ENCODE data around the gene ARID1B. TPM values are rescaled to one million over a fixed set of nuclear protein-coding genes. Genes with fewer than 3 reads are reported as not detected.

The ARID1B gene
- total and polyA plus RNA-seq, 9 of the 15 experiments (the other 6 are each of a cell fraction or from before 2014, with no cell fraction given) = 12.5 to 50.5 (median 25.8) TPM

- TF ChIP-seq, protein P1, sequence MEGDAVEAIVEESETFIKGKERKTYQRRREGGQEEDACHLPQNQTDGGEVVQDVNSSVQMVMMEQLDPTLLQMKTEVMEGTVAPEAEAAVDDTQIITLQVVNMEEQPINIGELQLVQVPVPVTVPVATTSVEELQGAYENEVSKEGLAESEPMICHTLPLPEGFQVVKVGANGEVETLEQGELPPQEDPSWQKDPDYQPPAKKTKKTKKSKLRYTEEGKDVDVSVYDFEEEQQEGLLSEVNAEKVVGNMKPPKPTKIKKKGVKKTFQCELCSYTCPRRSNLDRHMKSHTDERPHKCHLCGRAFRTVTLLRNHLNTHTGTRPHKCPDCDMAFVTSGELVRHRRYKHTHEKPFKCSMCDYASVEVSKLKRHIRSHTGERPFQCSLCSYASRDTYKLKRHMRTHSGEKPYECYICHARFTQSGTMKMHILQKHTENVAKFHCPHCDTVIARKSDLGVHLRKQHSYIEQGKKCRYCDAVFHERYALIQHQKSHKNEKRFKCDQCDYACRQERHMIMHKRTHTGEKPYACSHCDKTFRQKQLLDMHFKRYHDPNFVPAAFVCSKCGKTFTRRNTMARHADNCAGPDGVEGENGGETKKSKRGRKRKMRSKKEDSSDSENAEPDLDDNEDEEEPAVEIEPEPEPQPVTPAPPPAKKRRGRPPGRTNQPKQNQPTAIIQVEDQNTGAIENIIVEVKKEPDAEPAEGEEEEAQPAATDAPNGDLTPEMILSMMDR (IDR thresholded peaks at IDR 0.05 in 2 of 3, conservative IDR thresholded peaks at IDR 0.05 in 1 of 3; ENCODE audit: insufficient read depth in 2 of 3, low read depth in 1 of 3, low read length in 3 of 3) = 0 out of 6 replicates have a peak, but pooled peaks of 1 of the 3 experiments have one; percentile 20
- TF ChIP-seq CBX8 (IDR thresholded peaks at IDR 0.05; ENCODE audit: borderline replicate concordance, extremely low read depth, low read depth, low read length, poor library complexity, severe bottlenecking) (no peak), SREBF1 (IDR thresholded peaks at IDR 0.05; ENCODE audit: borderline replicate concordance, low read depth, low read length) (no peak)
Measured at GRCh38 chr6:156899532-156900135, 122.5 kb downstream of the ARID1B start (continued).

GRCh38 chr6:156900292-156900691, 123.1 kb downstream of the ARID1B start:
- H3K27me3 ChIP-seq (ENCODE audit: control insufficient read depth in 2 of 2, insufficient read depth in 2 of 2, low read length in 2 of 2) = no peaks in the 10 kb centered on the region
- no peak for FAIRE-seq
- no peak overlapping the region for H3K4me2 ChIP-seq (ENCODE audit: insufficient read depth, low read length)
- ChIA-PET POLR2A (no interaction called here), CTCF (ENCODE audit: low intra/inter-chr PET ratio) (no interaction called here)
- no peak overlapping the region for H2AFZ ChIP-seq (ENCODE audit: low read depth, low read length)
- no peak overlapping the region for H3K9ac ChIP-seq (ENCODE audit: insufficient read depth in 1 of 2, low read depth in 2 of 2, low read length in 2 of 2)
- DNase-seq (ENCODE audit: extremely low read depth in 1 of 4, low spot score in 3 of 4) = no peak
- intact Hi-C loops (cut with micrococcal nuclease) = no loop called here
- peaks cover 3 to 9% of the 10 kb centered on the region in 2 experiments; a peak in 2 of 5 replicates for H3K4me1 ChIP-seq (replicated peaks in 1 of 2; ENCODE audit: control insufficient read depth in 2 of 2, insufficient read depth in 2 of 2, low read length in 2 of 2)
- H3K27ac ChIP-seq (ENCODE audit: extremely low read depth, low read depth, low read length) = no peak overlapping the region
- no peak for ATAC-seq
- in situ Hi-C loops (cut with MboI) = no loop called here
- H3K36me3 ChIP-seq (ENCODE audit: control insufficient read depth, insufficient read depth, low read length) = peaks cover 9% of the 10 kb centered on the region
- peaks cover 7% of the 10 kb centered on the region; the same call in 1 of the 2 replicates for H4K20me1 ChIP-seq (replicated peaks; ENCODE audit: control insufficient read depth, insufficient read depth, low read length)
- no peaks in the 10 kb centered on the region for H3K9me1 ChIP-seq (ENCODE audit: control insufficient read depth, insufficient read depth, low read length)
- BruUV-seq (replicated peaks) = no TSS peak
- no peak overlapping the region for H3K4me3 ChIP-seq
- peaks cover 28% of the 10 kb centered on the region for H3K79me2 ChIP-seq (ENCODE audit: control insufficient read depth, insufficient read depth, low read length)
- no peaks in the 10 kb centered on the region for H3K9me3 ChIP-seq (replicated peaks; ENCODE audit: control insufficient read depth, insufficient read depth, low read depth, low read length)
- TF ChIP-seq ELF1 (tag; IDR thresholded peaks at IDR 0.05) (no peak), TSHZ1 (CRISPR knock-in tag; IDR thresholded peaks at IDR 0.05) (no peak), CSDE1 (IDR thresholded peaks at IDR 0.05) (no peak), ZC3H8 (IDR thresholded peaks at IDR 0.05) (no peak), BRF1 (IDR thresholded peaks at IDR 0.05; ENCODE audit: borderline replicate concordance, extremely low read depth, insufficient read length) (no peak), ZNF23 (CRISPR knock-in tag; IDR thresholded peaks at IDR 0.05) (no peak), POLR2B (IDR thresholded peaks at IDR 0.05; ENCODE audit: low read depth, partially characterized antibody) (no peak), ZNF124 (CRISPR knock-in tag; IDR thresholded peaks at IDR 0.05) (no peak), KHSRP (IDR thresholded peaks at IDR 0.05) (no peak)
- TF ChIP-seq, protein P2, sequence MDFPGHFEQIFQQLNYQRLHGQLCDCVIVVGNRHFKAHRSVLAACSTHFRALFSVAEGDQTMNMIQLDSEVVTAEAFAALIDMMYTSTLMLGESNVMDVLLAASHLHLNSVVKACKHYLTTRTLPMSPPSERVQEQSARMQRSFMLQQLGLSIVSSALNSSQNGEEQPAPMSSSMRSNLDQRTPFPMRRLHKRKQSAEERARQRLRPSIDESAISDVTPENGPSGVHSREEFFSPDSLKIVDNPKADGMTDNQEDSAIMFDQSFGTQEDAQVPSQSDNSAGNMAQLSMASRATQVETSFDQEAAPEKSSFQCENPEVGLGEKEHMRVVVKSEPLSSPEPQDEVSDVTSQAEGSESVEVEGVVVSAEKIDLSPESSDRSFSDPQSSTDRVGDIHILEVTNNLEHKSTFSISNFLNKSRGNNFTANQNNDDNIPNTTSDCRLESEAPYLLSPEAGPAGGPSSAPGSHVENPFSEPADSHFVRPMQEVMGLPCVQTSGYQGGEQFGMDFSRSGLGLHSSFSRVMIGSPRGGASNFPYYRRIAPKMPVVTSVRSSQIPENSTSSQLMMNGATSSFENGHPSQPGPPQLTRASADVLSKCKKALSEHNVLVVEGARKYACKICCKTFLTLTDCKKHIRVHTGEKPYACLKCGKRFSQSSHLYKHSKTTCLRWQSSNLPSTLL (IDR thresholded peaks at IDR 0.05) = no peak
